ENCODE measurements around the gene NEU4.
"Not testable (repeated sequence)": the region's sequence is repeated elsewhere in the genome, so short reads cannot be mapped to it uniquely, and the experiment has no call there.

The NEU4 gene

GRCh38 chr2:241813644-241814392 is 4.8 kb downstream of the NEU4 start:
- no peak for DNase-seq (ENCODE audit: low read depth in 2 of 2)

- DNase-seq (ENCODE audit: low read depth in 2 of 2) = no peak
Observed at GRCh38 chr2:241814393-241814642, 5.3 kb downstream of the NEU4 start.

GRCh38 chr2:241814643-241815476 is 5.9 kb downstream of the NEU4 start:
- no peak for DNase-seq (ENCODE audit: low read depth in 2 of 2)

- no peak for DNase-seq (ENCODE audit: low read depth in 2 of 2)
Observed at GRCh38 chr2:241815477-241816430, 6.8 kb downstream of the NEU4 start.

DNA sequence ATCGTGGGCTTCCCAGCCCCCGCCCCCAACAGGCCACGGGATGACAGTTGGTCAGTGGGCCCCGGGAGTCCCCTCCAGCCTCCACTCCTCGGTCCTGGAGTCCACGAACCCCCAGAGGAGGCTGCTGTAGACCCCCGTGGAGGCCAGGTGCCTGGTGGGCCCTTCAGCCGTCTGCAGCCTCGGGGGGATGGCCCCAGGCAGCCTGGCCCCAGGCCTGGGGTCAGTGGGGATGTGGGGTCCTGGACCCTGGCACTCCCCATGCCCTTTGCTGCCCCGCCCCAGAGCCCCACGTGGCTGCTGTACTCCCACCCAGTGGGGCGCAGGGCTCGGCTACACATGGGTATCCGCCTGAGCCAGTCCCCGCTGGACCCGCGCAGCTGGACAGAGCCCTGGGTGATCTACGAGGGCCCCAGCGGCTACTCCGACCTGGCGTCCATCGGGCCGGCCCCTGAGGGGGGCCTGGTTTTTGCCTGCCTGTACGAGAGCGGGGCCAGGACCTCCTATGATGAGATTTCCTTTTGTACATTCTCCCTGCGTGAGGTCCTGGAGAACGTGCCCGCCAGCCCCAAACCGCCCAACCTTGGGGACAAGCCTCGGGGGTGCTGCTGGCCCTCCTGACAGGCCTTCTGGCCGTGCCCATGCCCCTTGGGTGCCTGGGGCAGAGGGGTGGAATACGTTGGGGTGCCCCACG is 7.6 kb downstream of the NEU4 start:
- DNase-seq (ENCODE audit: low read depth in 2 of 2) = no peak

DNA sequence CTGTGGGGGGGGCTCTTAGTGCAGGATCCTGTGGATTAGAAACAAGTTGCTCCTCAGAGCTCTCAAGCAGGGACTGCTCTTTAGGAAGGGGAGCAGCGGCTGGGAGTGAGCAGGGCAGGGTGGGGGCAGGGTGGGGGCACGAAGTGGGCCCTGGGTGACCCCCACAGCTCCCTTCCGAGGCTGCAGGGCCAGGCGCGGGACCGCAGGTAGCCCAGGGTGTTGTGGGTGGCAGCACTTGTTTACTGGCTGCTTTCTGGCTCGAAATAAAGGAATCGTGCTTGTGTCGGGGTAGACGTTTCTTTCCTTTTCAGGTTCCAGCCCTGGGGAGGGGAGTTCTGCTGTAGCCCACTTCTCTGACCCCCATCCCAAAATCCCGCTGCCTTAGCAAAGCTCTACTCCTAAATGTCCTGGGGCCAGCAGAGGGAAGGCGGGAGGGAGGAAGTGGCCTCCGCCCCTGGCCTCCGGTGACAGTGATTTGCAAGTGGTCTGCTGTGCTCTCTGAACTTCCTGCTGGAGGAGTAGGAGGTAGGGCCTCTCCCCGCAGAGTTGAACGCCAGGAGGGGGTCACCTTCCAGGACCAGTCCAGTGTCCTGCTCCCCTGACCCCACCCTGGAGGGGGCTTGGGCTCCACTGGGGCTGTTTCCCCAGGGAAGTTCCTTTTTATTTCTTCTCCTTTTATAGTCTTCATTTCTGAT is 8.3 kb downstream of the NEU4 start:
- DNase-seq (ENCODE audit: low read depth in 2 of 2) = no peak

DNA sequence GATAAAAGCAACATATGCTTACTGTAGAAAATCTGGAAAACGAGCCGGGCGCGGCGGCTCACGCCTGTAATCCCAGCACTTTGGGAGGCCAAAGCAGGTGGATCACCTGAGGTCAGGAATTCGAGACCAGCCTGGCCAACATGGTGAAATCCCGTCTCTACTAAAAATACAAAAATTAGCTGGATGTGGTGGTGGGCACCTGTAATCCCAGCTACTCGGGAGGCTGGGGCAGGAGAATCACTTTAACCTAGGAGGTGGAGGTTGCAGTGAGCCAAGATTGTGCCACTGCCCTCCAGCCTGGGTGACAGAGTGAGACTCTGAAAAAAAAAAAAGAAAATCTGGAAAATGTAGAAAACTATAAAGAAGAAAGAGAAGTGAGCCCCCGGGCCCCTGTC is 8.8 kb downstream of the NEU4 start:
- DNase-seq (ENCODE audit: low read depth in 2 of 2) = not testable (repeated sequence)

DNA sequence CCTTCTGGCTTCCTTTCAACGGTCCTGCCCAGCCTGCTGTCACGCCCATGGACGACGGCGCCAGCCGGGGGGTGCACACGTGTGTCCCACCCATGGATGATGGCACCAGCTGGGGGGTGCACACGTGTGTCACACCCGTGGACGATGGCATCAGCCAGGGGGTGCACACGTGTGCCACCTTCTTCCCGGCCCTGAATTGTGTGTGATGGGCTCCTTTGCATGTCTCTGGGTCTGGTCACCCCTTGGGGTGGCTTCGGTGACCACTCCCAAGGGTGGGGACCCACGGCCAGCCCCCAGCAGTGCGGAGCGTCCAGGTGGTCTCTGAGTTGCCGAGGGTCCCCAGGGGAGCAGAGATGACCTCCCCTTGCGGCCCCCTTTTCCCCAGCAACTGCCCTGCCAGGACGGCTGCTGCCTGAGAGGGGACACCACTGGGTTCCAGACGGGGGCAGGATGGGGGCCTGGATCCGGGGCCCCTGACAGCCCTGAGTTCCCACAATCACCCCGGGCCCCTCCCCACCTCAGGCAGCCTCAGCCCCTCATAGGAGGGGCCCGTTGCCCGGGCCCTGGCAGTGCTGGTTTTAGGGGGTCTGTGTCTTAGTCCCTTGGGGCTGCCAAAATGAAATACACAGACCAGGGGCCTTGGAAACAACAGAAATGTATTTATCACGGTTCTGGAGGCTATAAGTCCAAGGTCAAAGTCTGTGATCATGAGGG is 9.4 kb downstream of the NEU4 start:
- DNase-seq (ENCODE audit: low read depth in 2 of 2) = no peak

DNA sequence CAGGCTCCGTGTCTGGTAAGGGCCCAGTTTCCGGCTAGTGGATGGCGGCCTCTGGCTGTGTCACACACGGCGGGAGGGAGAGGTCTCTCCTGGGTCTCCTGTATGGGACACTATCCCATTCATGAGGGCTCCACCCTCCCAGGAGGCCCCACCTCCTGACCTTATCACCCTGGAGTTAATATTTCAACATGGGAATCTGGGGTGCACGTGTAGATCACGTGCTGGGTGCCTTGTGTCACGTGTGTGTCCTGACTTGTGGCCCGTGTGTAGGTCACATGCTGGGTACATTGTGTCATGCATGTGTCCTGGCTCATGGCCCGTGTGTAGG is 9.9 kb downstream of the NEU4 start:
- DNase-seq (ENCODE audit: low read depth in 2 of 2) = no peak

DNA sequence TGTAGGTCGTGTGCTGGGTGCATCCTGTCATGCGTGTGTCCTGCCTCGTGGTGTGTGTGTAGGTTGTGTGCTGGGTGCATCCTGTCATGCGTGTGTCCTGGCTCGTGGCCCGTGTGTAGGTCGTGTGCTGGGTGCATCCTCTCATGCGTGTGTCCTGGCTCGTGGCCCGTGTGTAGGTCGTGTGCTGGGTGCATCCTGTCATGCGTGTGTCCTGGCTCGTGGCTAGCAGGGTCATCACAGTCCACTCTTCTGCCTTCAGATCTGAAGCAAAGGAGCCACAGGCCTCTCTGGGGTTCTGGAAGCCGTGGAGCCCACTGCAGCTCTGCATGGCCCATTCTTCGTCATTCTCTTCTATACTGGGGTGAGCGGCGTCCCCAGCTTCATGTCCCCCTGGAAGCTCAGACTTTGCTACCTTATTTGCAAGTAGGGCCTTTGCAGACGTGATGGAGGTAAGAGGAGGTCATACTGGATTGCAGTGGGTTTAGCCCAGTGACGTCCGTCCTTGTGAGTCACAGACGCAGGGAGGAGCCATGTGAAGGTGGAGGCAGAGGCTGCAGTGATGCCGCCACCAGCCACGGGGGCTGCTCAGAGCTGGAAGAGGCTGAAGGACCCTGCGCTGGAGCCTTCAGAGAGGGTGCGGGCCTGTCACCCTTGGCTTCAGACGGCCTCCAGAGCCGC is 11.1 kb downstream of the NEU4 start:
- not testable (repeated sequence) for DNase-seq (ENCODE audit: low read depth in 2 of 2)

- DNase-seq (ENCODE audit: low read depth in 2 of 2) = no peak
Observed at GRCh38 chr2:241820625-241821384, 11.8 kb downstream of the NEU4 start.

GRCh38 chr2:241821460-241822263 is 12.7 kb downstream of the NEU4 start:
- no peak for DNase-seq (ENCODE audit: low read depth in 2 of 2)

DNA sequence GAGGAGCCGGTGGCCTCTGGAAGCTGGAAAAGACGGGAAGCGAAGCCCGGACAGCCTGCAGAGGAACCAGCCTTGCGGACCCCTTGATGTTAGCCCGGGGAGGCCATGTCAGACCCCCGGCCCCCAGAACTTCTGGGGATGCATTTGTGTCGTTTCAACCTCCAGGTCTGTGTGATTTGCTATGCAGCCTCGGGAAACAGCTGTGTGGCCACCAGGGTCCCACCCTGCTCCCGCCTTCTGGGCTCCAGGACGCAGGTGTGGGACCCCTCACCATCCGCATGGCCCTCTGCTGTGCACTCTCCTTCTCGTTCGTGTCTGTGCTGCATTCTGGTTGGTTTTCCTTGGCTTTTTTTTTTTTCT is 13.3 kb downstream of the NEU4 start:
- no peak for DNase-seq (ENCODE audit: low read depth in 2 of 2)

- DNase-seq (ENCODE audit: low read depth in 2 of 2) = not testable (repeated sequence)
Observed at GRCh38 chr2:241823531-241824437, 14.8 kb downstream of the NEU4 start.

GRCh38 chr2:241827394-241827793 is 18.4 kb downstream of the NEU4 start:
- no peak for DNase-seq (ENCODE audit: low read depth in 2 of 2)

- no peak for DNase-seq (ENCODE audit: low read depth in 2 of 2)
Observed at GRCh38 chr2:241833101-241833663, 24.2 kb downstream of the NEU4 start.

All from stimulated activated CD8-positive, alpha-beta memory T cell treated with anti-CD3 and anti-CD28 coated beads, Interleukin-2, amount 100 ng/mL, for 48 hours (primary cell).